Smooth muscle cell (in vitro differentiated cells): ENCODE measurements around the gene NME7. TPM values are rescaled to one million over a fixed set of nuclear protein-coding genes. Genes with fewer than 3 reads are reported as not detected.

Experiments used
- DNase-seq: peaks from one replicate; lab custom pipeline; 2025; ENCODE audit not compliant: unreplicated experiment; lab: John Stamatoyannopoulos, UW
- H2AFZ ChIP-seq: fragments of 200-600 bp; sonication (generic); 2 replicates; pipeline ENCODE4 v1.6.0; 2016; ENCODE audit warnings: antibody characterized with exemption, low read depth, mild to moderate bottlenecking
- H3F3A ChIP-seq: fragments of 200-600 bp; sonication (generic); 2 replicates; pipeline ENCODE4 v1.6.0; 2017; ENCODE audit warnings: antibody characterized with exemption, low read depth
- H3K27ac ChIP-seq: fragments of 200-600 bp; sonication (generic); 2 replicates; pipeline ENCODE4 v1.5.1; 2016; ENCODE audit warnings: low read depth, mild to moderate bottlenecking
- H3K27me3 ChIP-seq: fragments of 200-600 bp; sonication (generic); 2 replicates; pipeline ENCODE4 v1.6.1; 2016; ENCODE audit warnings: low read depth, mild to moderate bottlenecking
- H3K36me3 ChIP-seq: fragments of 200-600 bp; sonication (generic); 2 replicates; pipeline ENCODE4 v1.5.1; 2016; ENCODE audit warnings: low read depth
- H3K4me1 ChIP-seq: fragments of 200-600 bp; sonication (generic); 2 replicates; pipeline ENCODE4 v1.5.1; 2016; ENCODE audit warnings: low read depth
- H3K4me2 ChIP-seq: fragments of 200-600 bp; sonication (generic); 2 replicates; pipeline ENCODE4 v1.6.0; 2016; ENCODE audit warnings: mild to moderate bottlenecking
- H3K4me3 ChIP-seq: fragments of 200-600 bp; sonication (generic); 2 replicates; pipeline ENCODE4 v1.5.1; 2016; ENCODE audit warnings: mild to moderate bottlenecking
- H3K79me2 ChIP-seq: fragments of 200-600 bp; sonication (generic); 2 replicates; pipeline ENCODE4 v1.6.0; 2016; ENCODE audit warnings: low read depth, mild to moderate bottlenecking
- H3K9ac ChIP-seq: fragments of 200-600 bp; sonication (generic); 2 replicates; pipeline ENCODE4 v1.6.0; 2016; ENCODE audit warnings: low read depth
- H3K9me3 ChIP-seq: fragments of 200-600 bp; sonication (generic); replicated peaks from 2 replicates; pipeline ENCODE4 v1.5.1; 2016; ENCODE audit warnings: low read depth
- H4K20me1 ChIP-seq: fragments of 200-600 bp; sonication (generic); 2 replicates; pipeline ENCODE4 v1.6.0; 2016; ENCODE audit warnings: low read depth
- WGBS: methylation state at CpG from one replicate; pipeline ENCODE4 v1.1.7; 2016; ENCODE audit warnings: low lambda C conversion rate; 5-methylcytosine and 5-hydroxymethylcytosine counted together
- polyA plus RNA-seq: library from polyadenylated mRNA; unstranded; fragments of >200 nt; fragmentation: Nextera tagmentation; extraction: Ambion mirVana; gene quantifications from 2 replicates; pipeline ENCODE4 v1.2.1, GENCODE V29; 2016
- total RNA-seq: library from RNA; depleted of rRNA; stranded (reverse); fragments of >200 nt; gene quantifications from 2 replicates; pipeline ENCODE4 v1.2.3, GENCODE V29; 2014
- TF ChIP-seq, protein P1 (sequence below): fragments of 200-600 bp; sonication (generic); IDR thresholded peaks from 2 replicates; pipeline ENCODE4 v1.5.1; 2017; ENCODE audit warnings: borderline replicate concordance, mild to moderate bottlenecking, antibody characterized with exemption; ENCODE audit not compliant: insufficient read depth, poor library complexity, severe bottlenecking

The NME7 gene
- total and polyA plus RNA-seq, 2 experiments from 2014 or later = 26.5 to 77.8 TPM

GRCh38 chr1:169090308-169090899, 277.2 kb downstream of the NME7 start:
- H3K9ac ChIP-seq = no peak overlapping the region
- DNase-seq = no peak
- TF ChIP-seq, protein P1, sequence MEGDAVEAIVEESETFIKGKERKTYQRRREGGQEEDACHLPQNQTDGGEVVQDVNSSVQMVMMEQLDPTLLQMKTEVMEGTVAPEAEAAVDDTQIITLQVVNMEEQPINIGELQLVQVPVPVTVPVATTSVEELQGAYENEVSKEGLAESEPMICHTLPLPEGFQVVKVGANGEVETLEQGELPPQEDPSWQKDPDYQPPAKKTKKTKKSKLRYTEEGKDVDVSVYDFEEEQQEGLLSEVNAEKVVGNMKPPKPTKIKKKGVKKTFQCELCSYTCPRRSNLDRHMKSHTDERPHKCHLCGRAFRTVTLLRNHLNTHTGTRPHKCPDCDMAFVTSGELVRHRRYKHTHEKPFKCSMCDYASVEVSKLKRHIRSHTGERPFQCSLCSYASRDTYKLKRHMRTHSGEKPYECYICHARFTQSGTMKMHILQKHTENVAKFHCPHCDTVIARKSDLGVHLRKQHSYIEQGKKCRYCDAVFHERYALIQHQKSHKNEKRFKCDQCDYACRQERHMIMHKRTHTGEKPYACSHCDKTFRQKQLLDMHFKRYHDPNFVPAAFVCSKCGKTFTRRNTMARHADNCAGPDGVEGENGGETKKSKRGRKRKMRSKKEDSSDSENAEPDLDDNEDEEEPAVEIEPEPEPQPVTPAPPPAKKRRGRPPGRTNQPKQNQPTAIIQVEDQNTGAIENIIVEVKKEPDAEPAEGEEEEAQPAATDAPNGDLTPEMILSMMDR = no peak
- H3F3A ChIP-seq = no peaks in the 10 kb centered on the region
- no peaks in the 10 kb centered on the region for H4K20me1 ChIP-seq
- no peaks in the 10 kb centered on the region for H3K9me3 ChIP-seq
- no peaks in the 10 kb centered on the region for H3K4me1 ChIP-seq
- H3K4me3 ChIP-seq = no peak overlapping the region
- no peak overlapping the region for H3K4me2 ChIP-seq
- 51% methylated on average over 4 of the region's 4 CpGs for WGBS
- no peaks in the 10 kb centered on the region for H3K36me3 ChIP-seq
- H2AFZ ChIP-seq = peak overlapping the region; percentile 38
- H3K27me3 ChIP-seq = no peaks in the 10 kb centered on the region
- H3K79me2 ChIP-seq = no peaks in the 10 kb centered on the region
- no peak overlapping the region for H3K27ac ChIP-seq

- Histone ChIP-seq H3K27ac (no peak overlapping the region), H3K27me3 (no peaks in the 10 kb centered on the region), H3K36me3 (no peaks in the 10 kb centered on the region), H3K9me3 (no peaks in the 10 kb centered on the region), H3K4me2 (no peak overlapping the region), H3K79me2 (no peaks in the 10 kb centered on the region), H3F3A (no peaks in the 10 kb centered on the region), H3K9ac (no peak overlapping the region), H3K4me1 (no peaks in the 10 kb centered on the region), H2AFZ (no peak overlapping the region), H4K20me1 (no peaks in the 10 kb centered on the region), H3K4me3 (no peak overlapping the region)
- TF ChIP-seq, protein P1 = no peak
- 86% methylated on average over 2 of the region's 2 CpGs for WGBS
- no peak for DNase-seq
These were observed 277.8 kb downstream of the NME7 start for GRCh38 chr1:169089776-169090175.

GRCh38 chr1:169087876-169088275, 279.7 kb downstream of the NME7 start:
- no peak for DNase-seq
- 92% methylated on average over 4 of the region's 4 CpGs for WGBS
- H3K9ac ChIP-seq = peak overlapping the region; percentile 80
- H3K27ac ChIP-seq = peak overlapping the region; percentile 65
- no peak overlapping the region for H3K4me3 ChIP-seq
- H3K4me1 ChIP-seq = no peaks in the 10 kb centered on the region
- H3K79me2 ChIP-seq = no peaks in the 10 kb centered on the region
- H3F3A ChIP-seq = no peaks in the 10 kb centered on the region
- H3K27me3 ChIP-seq = no peaks in the 10 kb centered on the region
- H4K20me1 ChIP-seq = no peaks in the 10 kb centered on the region
- no peak overlapping the region for H3K4me2 ChIP-seq
- TF ChIP-seq, protein P1 = no peak
- H3K9me3 ChIP-seq = no peaks in the 10 kb centered on the region
- H3K36me3 ChIP-seq = no peaks in the 10 kb centered on the region
- no peak overlapping the region for H2AFZ ChIP-seq
